H1 (cell line): ENCODE measurements around the gene TFPI2. TPM values are rescaled to one million over a fixed set of nuclear protein-coding genes. Genes with fewer than 3 reads are reported as not detected.

ENCODE experiments used
- CTCF ChIA-PET: fragments of 300-600 bp; sonication (Branson Sonifier 250); formaldehyde crosslinking; loops from one replicate; lab custom pipeline; 2021; ENCODE audit not compliant: partially characterized antibody; lab: Charles Lee
- POLR2A ChIA-PET: fragments of 300-600 bp; sonication (Branson Sonifier 250); formaldehyde crosslinking; loops from one replicate; lab custom pipeline; 2021; ENCODE audit warnings: inconsistent platforms; ENCODE audit not compliant: partially characterized antibody; lab: Charles Lee
- DNase-seq, 2 experiments: peaks; one replicate each; pipeline versions ENCODE4 v3.0.0 to v3.0.0-alpha.2; 2010 to 2022; ENCODE audit warnings: low spot score in 2 of 2, low read depth in 1 of 2, mixed read lengths in 1 of 2
- FAIRE-seq: peaks from 2 replicates; lab custom pipeline; 2011; peaks lifted over from hg19 to GRCh38; lab: Jason Lieb, UNC
- H2AFZ ChIP-seq: 2 replicates; pipeline ENCODE4 v1.8.1; 2012; ENCODE audit warnings: low read length, inconsistent platforms
- H2AK5ac ChIP-seq: 2 replicates; pipeline ENCODE4 v1.6.1; 2013; ENCODE audit warnings: low read depth, low read length
- H2BK120ac ChIP-seq: replicated peaks from 2 replicates; pipeline ENCODE3; 2013; ENCODE audit warnings: low read depth, low read length, inconsistent platforms
- H2BK12ac ChIP-seq: 2 replicates; pipeline ENCODE4 v1.6.1; 2013; ENCODE audit warnings: low read depth, low read length
- H2BK15ac ChIP-seq: 2 replicates; pipeline ENCODE4 v1.6.1; 2013; ENCODE audit warnings: low read length
- H2BK20ac ChIP-seq: 2 replicates; pipeline ENCODE4 v1.6.1; 2013; ENCODE audit warnings: low read length
- H2BK5ac ChIP-seq: 2 replicates; pipeline ENCODE4 v1.6.1; 2013; ENCODE audit warnings: low read depth, low read length
- H3K14ac ChIP-seq: 2 replicates; pipeline ENCODE4 v1.6.1; 2013; ENCODE audit warnings: inconsistent platforms; ENCODE audit not compliant: insufficient read length
- H3K18ac ChIP-seq: 2 replicates; pipeline ENCODE4 v1.6.1; 2013; ENCODE audit warnings: low read length; ENCODE audit errors: extremely low read depth
- H3K23ac ChIP-seq: 2 replicates; pipeline ENCODE4 v1.6.1; 2013; ENCODE audit warnings: inconsistent platforms; ENCODE audit not compliant: insufficient read length
- H3K23me2 ChIP-seq: 2 replicates; pipeline ENCODE4 v1.6.1; 2013; ENCODE audit warnings: low read depth, low read length
- H3K27ac ChIP-seq: 2 replicates; pipeline ENCODE4 v1.6.1; 2011; ENCODE audit warnings: low read depth, low read length, inconsistent platforms
- H3K27me3 ChIP-seq, 4 experiments: replicated peaks in 1 of 4; 1 replicate in 1 of 4; 2 replicates in 3 of 4; pipeline versions ENCODE4 v1.6.1 to v1.8.1; 2011 to 2013; ENCODE audit warnings: low read length in 3 of 4, mild to moderate bottlenecking in 3 of 4, inconsistent platforms in 2 of 4, mixed read lengths in 2 of 4, moderate library complexity in 1 of 4; ENCODE audit not compliant: control insufficient read depth in 3 of 4, insufficient read depth in 3 of 4; ENCODE audit errors: extremely low read depth in 1 of 4
- H3K36me3 ChIP-seq, 4 experiments: 2 replicates each; pipeline versions ENCODE4 v1.6.1 to v1.8.1; 2011 to 2013; ENCODE audit warnings: mild to moderate bottlenecking in 4 of 4, low read length in 3 of 4, moderate library complexity in 2 of 4, control low read depth in 1 of 4, inconsistent platforms in 1 of 4; ENCODE audit not compliant: insufficient read depth in 4 of 4, control insufficient read depth in 2 of 4
- H3K4ac ChIP-seq: replicated peaks from 2 replicates; pipeline ENCODE3; 2013; ENCODE audit warnings: low read length, low read depth, mixed read lengths, inconsistent platforms; ENCODE audit not compliant: insufficient read length
- H3K4me1 ChIP-seq, 4 experiments: replicated peaks in 1 of 4; 1 replicate in 1 of 4; 2 replicates in 3 of 4; pipeline versions ENCODE4 v1.6.1 to v1.8.1; 2011 to 2013; ENCODE audit warnings: low read length in 3 of 4, inconsistent platforms in 2 of 4, mixed read lengths in 1 of 4; ENCODE audit not compliant: insufficient read depth in 4 of 4, control insufficient read depth in 3 of 4
- H3K4me2 ChIP-seq, 2 experiments: 2 replicates each; pipeline versions ENCODE4 v1.6.1 to v1.8.1; 2011 to 2013; ENCODE audit warnings: low read depth in 2 of 2, low read length in 2 of 2, control low read depth in 1 of 2, inconsistent platforms in 1 of 2, mild to moderate bottlenecking in 1 of 2; ENCODE audit not compliant: insufficient read depth in 1 of 2
- H3K4me3 ChIP-seq, 4 experiments: fragments of 200-600, 300-600 bp in 1 of 4; sonication (generic), shearing (Covaris generic), sonication (Bioruptor Twin) in 1 of 4; 2 replicates each; pipeline versions ENCODE4 v1.5.1 to v1.8.1; 2011 to 2016; ENCODE audit warnings: low read length in 4 of 4, low read depth in 3 of 4, control low read depth in 2 of 4, inconsistent platforms in 2 of 4, mild to moderate bottlenecking in 2 of 4, mixed read lengths in 1 of 4, moderate library complexity in 1 of 4; ENCODE audit not compliant: insufficient read depth in 2 of 4; ENCODE audit errors: extremely low read depth in 1 of 4
- H3K56ac ChIP-seq: replicated peaks from 2 replicates; pipeline ENCODE3; 2013; ENCODE audit warnings: low read depth, mild to moderate bottlenecking, mixed read lengths, low read length, inconsistent platforms; ENCODE audit not compliant: insufficient read length
- H3K79me1 ChIP-seq: 2 replicates; pipeline ENCODE4 v1.6.1; 2013; ENCODE audit warnings: low read depth, low read length, control low read depth
- H3K79me2 ChIP-seq, 2 experiments: 2 replicates each; pipeline versions ENCODE4 v1.6.1 to v1.8.1; 2012 to 2013; ENCODE audit warnings: low read length in 2 of 2, mild to moderate bottlenecking in 2 of 2, inconsistent platforms in 1 of 2; ENCODE audit not compliant: insufficient read depth in 2 of 2, control insufficient read depth in 1 of 2
- H3K9ac ChIP-seq, 4 experiments: replicated peaks in 1 of 4; 1 replicate in 1 of 4; 2 replicates in 3 of 4; pipeline versions ENCODE4 v1.6.1 to v1.8.1; 2011 to 2013; ENCODE audit warnings: low read depth in 3 of 4, low read length in 3 of 4, control low read depth in 2 of 4, mild to moderate bottlenecking in 2 of 4, moderate library complexity in 2 of 4, inconsistent platforms in 1 of 4; ENCODE audit errors: extremely low read depth in 1 of 4
- H3K9me3 ChIP-seq, 2 experiments: 2 replicates each; pipeline versions ENCODE4 v1.6.1 to v1.8.1; 2012 to 2013; ENCODE audit warnings: mild to moderate bottlenecking in 2 of 2, moderate library complexity in 2 of 2, control low read depth in 1 of 2, inconsistent platforms in 1 of 2, low read depth in 1 of 2, low read length in 1 of 2, mixed read lengths in 1 of 2; ENCODE audit not compliant: insufficient read depth in 2 of 2
- H4K20me1 ChIP-seq, 2 experiments: replicated peaks in 1 of 2; 2 replicates each; pipeline versions ENCODE3 to v1.8.1; 2011 to 2013; ENCODE audit warnings: inconsistent platforms in 2 of 2, low read length in 2 of 2, mild to moderate bottlenecking in 1 of 2; ENCODE audit not compliant: insufficient read depth in 2 of 2, control insufficient read depth in 1 of 2
- H4K5ac ChIP-seq: 2 replicates; pipeline ENCODE4 v1.6.1; 2013; ENCODE audit warnings: low read length, low read depth, mixed read lengths, inconsistent platforms; ENCODE audit not compliant: insufficient read length
- H4K8ac ChIP-seq: 2 replicates; pipeline ENCODE4 v1.8.0; 2013; ENCODE audit warnings: mild to moderate bottlenecking, moderate library complexity, low read length, inconsistent platforms; ENCODE audit not compliant: insufficient read depth; ENCODE audit errors: extremely low read depth
- H4K91ac ChIP-seq: replicated peaks from 2 replicates; pipeline ENCODE3; 2013; ENCODE audit warnings: low read length, mixed read lengths, inconsistent platforms; ENCODE audit not compliant: insufficient read length
- CBX8 ChIP-seq: fragments of 300-800, 300-1000 bp; sonication (generic); IDR thresholded peaks from 2 replicates; pipeline ENCODE4 v1.7.1; 2016; ENCODE audit warnings: low read depth, low read length, borderline replicate concordance
- CREB1 ChIP-seq: IDR thresholded peaks from 2 replicates; pipeline ENCODE4 v1.6.1; 2012; ENCODE audit warnings: inconsistent platforms
- EZH2 ChIP-seq: fragments of 200-600 bp; sonication (generic); IDR thresholded peaks from 2 replicates; pipeline ENCODE4 v1.7.1; 2012; ENCODE audit warnings: low read depth, mild to moderate bottlenecking, moderate library complexity, low read length, inconsistent platforms; ENCODE audit not compliant: severe bottlenecking
- KDM1A ChIP-seq: fragments of 200-600, 300-600 bp; sonication (generic); IDR thresholded peaks from 2 replicates; pipeline ENCODE4 v1.7.1; 2016; ENCODE audit warnings: mild to moderate bottlenecking, low read length, borderline replicate concordance
- RNF2 ChIP-seq: fragments of 200-900, 300-1000 bp; sonication (generic); IDR thresholded peaks from 2 replicates; pipeline ENCODE4 v1.7.1; 2016; ENCODE audit warnings: borderline replicate concordance, low read depth, mild to moderate bottlenecking, antibody characterized with exemption, low read length; ENCODE audit not compliant: poor library complexity, severe bottlenecking; ENCODE audit errors: missing control alignments
- TAF1 ChIP-seq: IDR thresholded peaks from 2 replicates; pipeline ENCODE4 v1.6.1; 2011; ENCODE audit warnings: mild to moderate bottlenecking, low read depth, low read length
- WGBS, 2 experiments: shearing (Covaris generic) in 1 of 2; methylation state at CpG; one replicate each; pipeline versions ENCODE4 v1.1.6 to v1.1.7; 2013 to 2015; ENCODE audit warnings: low lambda C conversion rate in 2 of 2, mixed read lengths in 2 of 2, inconsistent platforms in 1 of 2, low coverage in 1 of 2, missing lambda C conversion rate in 1 of 2; ENCODE audit not compliant: insufficient replicate concordance in 2 of 2, insufficient coverage in 1 of 2, insufficient read length in 1 of 2; ENCODE audit errors: extremely low coverage in 1 of 2, missing lambda C conversion rate in 1 of 2; 5-methylcytosine and 5-hydroxymethylcytosine counted together
- polyA plus RNA-seq, 7 experiments: library from polyadenylated mRNA; depleted of rRNA in 3 of 7; stranded (reverse) in 5 of 7; unstranded in 2 of 7; fragments of >200 nt in 5 of 7; fragments of 200-250 nt in 2 of 7; gene quantifications; 1 replicate in 5 of 7; 2 replicates in 1 of 7; 4 replicates in 1 of 7; pipeline versions ENCODE4 v1.2.1 to v1.2.3, GENCODE V29; 2011 to 2013; ENCODE audit warnings: missing spikeins in 2 of 7, mixed read lengths in 2 of 7
- total RNA-seq: library from RNA; stranded (reverse); fragmentation: NEBNext Ultra II Directional; extraction: Animal tissue kit (Norgen Biotek cat#: 25700); gene quantifications from 2 replicates; pipeline ENCODE4 v1.2.1, GENCODE V29; 2021

TFPI2 gene
- total and polyA plus RNA-seq, 2 of the 8 experiments (the other 6 are each of a cell fraction or from before 2014, with no cell fraction given) = 6.8 to 8.9 TPM

- 90% methylated on average over 1 of the region's 1 CpG; no CpG with 5 or more reads in 1 of the 2 experiments for WGBS, 2 experiments
- Histone ChIP-seq H3K27me3 (peaks cover 0 to 19% (median 4%) of the 10 kb centered on the region in 4 experiments; a peak in 5 of 7 replicates), H2BK5ac (no peak overlapping the region), H4K5ac (no peak overlapping the region), H3K23ac (no peak overlapping the region), H3K27ac (no peak overlapping the region), H3K4me3 (no peak overlapping the region), H4K8ac (no peak overlapping the region), H3K79me1 (no peaks in the 10 kb centered on the region), H2BK20ac (no peak overlapping the region), H3K4me1 (no peaks in the 10 kb centered on the region), H4K20me1 (no peaks in the 10 kb centered on the region), H3K9ac (no peak overlapping the region), H2AK5ac (no peak overlapping the region), H3K56ac (no peak overlapping the region), H3K4ac (no peak overlapping the region), H3K4me2 (no peak overlapping the region), H3K9me3 (no peaks in the 10 kb centered on the region), H2BK120ac (no peak overlapping the region), H4K91ac (no peak overlapping the region), H3K36me3 (no peaks in the 10 kb centered on the region), H2BK12ac (no peak overlapping the region), H2AFZ (no peak overlapping the region), H3K14ac (no peak overlapping the region), H2BK15ac (no peak overlapping the region), H3K79me2 (no peaks in the 10 kb centered on the region), H3K18ac (no peak overlapping the region), H3K23me2 (peaks cover 6% of the 10 kb centered on the region; the same call in 1 of the 2 replicates)
- TF ChIP-seq KDM1A = no peak
- no peak for TF ChIP-seq CBX8
- no peak for TF ChIP-seq CREB1
- TF ChIP-seq RNF2 = no peak
- TF ChIP-seq EZH2 = no peak
- no peak for TF ChIP-seq TAF1
- ChIA-PET POLR2A (no interaction called here), CTCF (interaction anchor here (6.3 kb wide), 1 partner anchor 8 kb away, joined by 47 read pairs; no protein-coding TSS in a partner anchor)
- no peak for FAIRE-seq
- no peak for DNase-seq
Measured at GRCh38 chr7:93894426-93894825, 3.9 kb upstream of the TFPI2 start.
